Neuronal stem cell (in vitro differentiated cells): ENCODE results near the gene GPT2.
A peak's percentile ranks its signal among the peaks of the same experiment; 100 is the strongest.
"Not testable (repeated sequence)": the region's sequence is repeated elsewhere in the genome, so short reads cannot be mapped to it uniquely, and the experiment has no call there.

ENCODE experiments used
- DNase-seq: peaks from one replicate; pipeline ENCODE4 v3.0.0-alpha.2; 2013; ENCODE audit warnings: low spot score
- H2AFZ ChIP-seq: one replicate; pipeline ENCODE4 v1.6.1; 2013; ENCODE audit warnings: mild to moderate bottlenecking, low read length, inconsistent platforms
- H2AK5ac ChIP-seq: 2 replicates; pipeline ENCODE4 v1.6.1; 2013; ENCODE audit warnings: low read depth, mild to moderate bottlenecking, inconsistent platforms, low read length, moderate library complexity, mixed read lengths
- H2BK120ac ChIP-seq: 2 replicates; pipeline ENCODE4 v1.6.1; 2013; ENCODE audit warnings: low read depth, mild to moderate bottlenecking, inconsistent platforms, low read length, moderate library complexity, mixed read lengths
- H2BK12ac ChIP-seq: one replicate; pipeline ENCODE4 v1.6.1; 2013; ENCODE audit warnings: low read length, inconsistent platforms
- H2BK15ac ChIP-seq: 2 replicates; pipeline ENCODE4 v1.6.1; 2013; ENCODE audit warnings: mild to moderate bottlenecking, low read length, inconsistent platforms, mixed read lengths
- H2BK5ac ChIP-seq: one replicate; pipeline ENCODE4 v1.6.1; 2013; ENCODE audit warnings: inconsistent platforms, mild to moderate bottlenecking, low read length, moderate library complexity
- H3K14ac ChIP-seq: one replicate; pipeline ENCODE4 v1.6.1; 2013; ENCODE audit warnings: low read length, inconsistent platforms
- H3K18ac ChIP-seq: 2 replicates; pipeline ENCODE4 v1.6.1; 2013; ENCODE audit warnings: low read length, inconsistent platforms
- H3K23ac ChIP-seq: 2 replicates; pipeline ENCODE4 v1.6.1; 2013; ENCODE audit warnings: low read depth, mild to moderate bottlenecking, mixed read lengths, low read length, inconsistent platforms; ENCODE audit not compliant: poor library complexity
- H3K27ac ChIP-seq: replicated peaks from 3 replicates; pipeline ENCODE4 v1.5.1; 2013; ENCODE audit warnings: low read length, inconsistent platforms
- H3K27me3 ChIP-seq, 3 experiments: 2 replicates each; pipeline ENCODE4 v1.6.1; 2013; ENCODE audit warnings: low read length in 3 of 3, mild to moderate bottlenecking in 2 of 3, inconsistent platforms in 1 of 3, low read depth in 1 of 3, mixed read lengths in 1 of 3, moderate library complexity in 1 of 3; ENCODE audit not compliant: control insufficient read depth in 3 of 3, insufficient read depth in 3 of 3
- H3K36me3 ChIP-seq, 2 donors: replicated peaks in 1 of 2; 2 replicates each; pipeline ENCODE4 v1.6.1; 2013; ENCODE audit warnings: low read length in 2 of 2; ENCODE audit not compliant: control insufficient read depth in 2 of 2, insufficient read depth in 2 of 2
- H3K4ac ChIP-seq: 2 replicates; pipeline ENCODE4 v1.6.1; 2013; ENCODE audit warnings: inconsistent platforms, mild to moderate bottlenecking, low read length, moderate library complexity
- H3K4me1 ChIP-seq, 2 donors: 1 replicate in 1 of 2; 2 replicates in 1 of 2; pipeline ENCODE4 v1.6.1; 2013; ENCODE audit warnings: low read length in 2 of 2, low read depth in 1 of 2; ENCODE audit not compliant: control insufficient read depth in 2 of 2, insufficient read depth in 1 of 2
- H3K4me2 ChIP-seq: one replicate; pipeline ENCODE4 v1.6.1; 2013; ENCODE audit warnings: mild to moderate bottlenecking, low read length, inconsistent platforms; ENCODE audit not compliant: insufficient read depth, poor library complexity, severe bottlenecking
- H3K4me3 ChIP-seq, 2 donors: 2 replicates each; pipeline ENCODE4 v1.5.1; 2013; ENCODE audit warnings: low read length in 2 of 2, mild to moderate bottlenecking in 2 of 2, inconsistent platforms in 1 of 2, moderate library complexity in 1 of 2
- H3K79me1 ChIP-seq: one replicate; pipeline ENCODE4 v1.6.1; 2013; ENCODE audit warnings: low read depth, mild to moderate bottlenecking, inconsistent platforms, low read length, moderate library complexity
- H3K9ac ChIP-seq: one replicate; pipeline ENCODE4 v1.6.1; 2013; ENCODE audit warnings: mild to moderate bottlenecking, low read depth, low read length, inconsistent platforms; ENCODE audit not compliant: poor library complexity
- H3K9me3 ChIP-seq, 2 donors: replicated peaks in 1 of 2; 2 replicates each; pipeline versions ENCODE3 to v1.6.1; 2013; ENCODE audit warnings: low read length in 2 of 2, mild to moderate bottlenecking in 2 of 2, inconsistent platforms in 1 of 2, low read depth in 1 of 2, mixed read lengths in 1 of 2, moderate library complexity in 1 of 2; ENCODE audit not compliant: control insufficient read depth in 2 of 2, insufficient read depth in 1 of 2
- H4K8ac ChIP-seq: one replicate; pipeline ENCODE4 v1.6.1; 2013; ENCODE audit warnings: low read depth, mild to moderate bottlenecking, inconsistent platforms, low read length, moderate library complexity
- H4K91ac ChIP-seq: one replicate; pipeline ENCODE4 v1.6.1; 2013; ENCODE audit warnings: low read length, low read depth, mild to moderate bottlenecking, inconsistent platforms; ENCODE audit not compliant: poor library complexity
- WGBS, 2 donors: extraction: QIAGEN DNeasy Blood & Tissue Kit; methylation state at CpG; one replicate each; pipeline ENCODE4 v1.1.7; 2013; ENCODE audit warnings: missing lambda C conversion rate in 2 of 2, mixed read lengths in 1 of 2; ENCODE audit not compliant: insufficient read length in 2 of 2, insufficient replicate concordance in 1 of 2; ENCODE audit errors: extremely low coverage in 2 of 2; 5-methylcytosine and 5-hydroxymethylcytosine counted together

The GPT2 gene

DNA sequence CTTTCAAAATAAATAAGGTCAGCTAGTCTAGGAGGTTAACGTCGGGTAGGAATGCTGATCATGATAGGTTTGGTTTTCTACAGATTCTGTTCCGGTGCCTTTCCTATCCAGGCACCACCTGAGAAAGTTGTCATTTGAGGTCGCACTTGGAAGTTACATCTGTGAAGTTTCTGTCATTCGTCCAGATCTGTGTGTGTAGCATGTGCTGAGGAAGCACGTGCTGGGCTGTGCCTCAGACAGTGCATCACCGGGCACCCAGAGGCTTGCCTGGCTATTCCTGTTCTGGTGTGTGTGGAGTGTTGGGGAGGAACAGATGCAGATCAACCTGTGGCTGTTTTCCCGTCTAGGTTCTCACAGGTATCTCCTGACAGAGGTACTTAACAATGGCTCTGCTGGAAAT, 46.7 kb downstream of the GPT2 start:
- WGBS, 2 donors = no CpG with 5 or more reads among the region's 8 CpGs
- no peak overlapping the region for H3K23ac ChIP-seq

DNA sequence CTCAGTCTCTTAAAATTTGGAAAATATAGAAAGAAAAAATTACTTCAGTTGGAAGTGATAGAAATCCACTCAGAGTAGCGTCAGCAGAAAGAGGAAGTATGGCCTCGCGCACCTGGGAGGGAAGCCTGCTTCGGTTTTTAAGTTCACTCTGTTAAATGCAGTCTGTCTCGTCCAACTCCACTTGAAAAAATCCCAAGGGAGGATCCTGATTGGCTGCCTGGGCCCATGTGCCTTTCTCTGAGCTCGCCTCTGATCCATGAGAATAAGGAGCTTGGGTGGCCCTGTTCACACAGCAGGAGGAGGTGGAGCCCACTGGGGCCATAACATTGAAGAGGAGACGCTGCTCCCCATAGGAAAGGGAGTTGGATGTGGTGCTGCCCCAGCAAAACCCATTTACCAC, 48.6 kb downstream of the GPT2 start:
- Histone ChIP-seq H2BK15ac (no peak overlapping the region), H2BK5ac (no peak overlapping the region), H3K23ac (peak overlapping the region; percentile 36), H2AK5ac (no peak overlapping the region), H3K4ac (no peak overlapping the region), H3K4me1 (peaks cover 0 to 3% of the 10 kb centered on the region in 2 donors), H3K4me3 (no peak overlapping the region), H2BK120ac (no peak overlapping the region), H3K4me2 (peak overlapping the region; percentile 3), H3K9ac (no peak overlapping the region), H3K27ac (no peak overlapping the region), H2AFZ (no peak overlapping the region), H4K91ac (no peak overlapping the region), H3K14ac (no peak overlapping the region), H3K36me3 (peaks cover 17 to 32% of the 10 kb centered on the region in 2 donors), H3K79me1 (peaks cover 2% of the 10 kb centered on the region), H3K27me3 (no peaks in the 10 kb centered on the region), H2BK12ac (no peak overlapping the region), H3K18ac (peak overlapping the region; percentile 32), H4K8ac (no peak overlapping the region), H3K9me3 (peaks cover 0 to 2% of the 10 kb centered on the region in 2 donors)
- DNase-seq = no peak
- WGBS, 2 donors = no CpG with 5 or more reads among the region's 7 CpGs

More for the DNA sequence above, 46.7 kb downstream of the GPT2 start:
- no peak overlapping the region for H4K91ac ChIP-seq
- no peak overlapping the region for H2AK5ac ChIP-seq
- no peak for DNase-seq
- H3K4me2 ChIP-seq = no peak overlapping the region
- peaks cover 0 to 2% of the 10 kb centered on the region in 2 donors for H3K9me3 ChIP-seq
- H3K79me1 ChIP-seq = peaks cover 2% of the 10 kb centered on the region
- H3K14ac ChIP-seq = no peak overlapping the region
- H4K8ac ChIP-seq = no peak overlapping the region
- H2BK12ac ChIP-seq = no peak overlapping the region
- H2BK120ac ChIP-seq = no peak overlapping the region
- no peak overlapping the region for H2AFZ ChIP-seq
- no peak overlapping the region for H2BK15ac ChIP-seq
- H3K27me3 ChIP-seq = no peaks in the 10 kb centered on the region
- H3K27ac ChIP-seq = no peak overlapping the region
- H2BK5ac ChIP-seq = no peak overlapping the region
- peaks cover 0 to 3% of the 10 kb centered on the region in 2 donors for H3K4me1 ChIP-seq
- no peak overlapping the region for H3K4ac ChIP-seq
- no peak overlapping the region for H3K9ac ChIP-seq
- H3K18ac ChIP-seq = no peak overlapping the region
- H3K36me3 ChIP-seq = peaks cover 31 to 49% of the 10 kb centered on the region in 2 donors
- H3K4me3 ChIP-seq = no peak overlapping the region

DNA sequence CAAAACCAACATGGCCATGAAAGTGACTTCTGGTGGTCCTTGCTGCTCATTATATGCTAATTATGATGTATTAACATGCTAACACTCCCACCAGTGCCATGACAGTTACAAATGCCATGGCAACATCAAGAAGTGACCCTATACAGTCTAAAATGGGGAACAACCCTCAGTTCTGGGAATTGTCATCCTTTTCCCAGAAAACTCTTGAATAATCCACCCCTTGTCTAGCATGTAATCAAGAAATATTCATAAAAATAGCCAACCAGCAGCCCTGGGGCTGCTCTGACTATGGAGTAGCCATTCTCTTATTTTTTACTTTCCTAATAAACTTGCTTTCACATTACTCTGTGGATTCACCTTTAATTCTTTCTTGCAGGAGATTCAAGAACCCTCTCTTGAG, 53.4 kb downstream of the GPT2 start:
- Histone ChIP-seq H2BK5ac (no peak overlapping the region), H3K4ac (no peak overlapping the region), H3K9me3 (peaks cover 0 to 2% of the 10 kb centered on the region in 2 donors), H3K14ac (no peak overlapping the region), H3K18ac (no peak overlapping the region), H3K36me3 (no peaks in the 10 kb centered on the region), H3K4me3 (no peak overlapping the region), H3K4me1 (peaks cover 0 to 3% of the 10 kb centered on the region in 2 donors), H3K79me1 (no peaks in the 10 kb centered on the region), H4K8ac (no peak overlapping the region), H2BK120ac (no peak overlapping the region), H3K9ac (no peak overlapping the region), H3K23ac (no peak overlapping the region), H3K27ac (no peak overlapping the region), H4K91ac (no peak overlapping the region), H2BK12ac (no peak overlapping the region), H2AK5ac (no peak overlapping the region), H3K4me2 (no peak overlapping the region), H2BK15ac (no peak overlapping the region), H2AFZ (no peak overlapping the region), H3K27me3 (no peaks in the 10 kb centered on the region)
- no peak for DNase-seq

- H3K23ac ChIP-seq, H3K9me3 ChIP-seq, H2BK12ac ChIP-seq, H3K4me2 ChIP-seq, H3K18ac ChIP-seq, H3K27me3 ChIP-seq, H3K4ac ChIP-seq, H3K4me3 ChIP-seq, H4K91ac ChIP-seq, H2BK5ac ChIP-seq, H3K9ac ChIP-seq, H3K79me1 ChIP-seq, H2AK5ac ChIP-seq, H3K36me3 ChIP-seq, DNase-seq, H3K4me1 ChIP-seq, H2BK15ac ChIP-seq, H3K14ac ChIP-seq, H4K8ac ChIP-seq, H2BK120ac ChIP-seq, H2AFZ ChIP-seq, H3K27ac ChIP-seq: not testable (repeated sequence)
- no CpG with 5 or more reads among the region's 8 CpGs for WGBS, 2 donors
These were observed 60.6 kb downstream of the GPT2 start for GRCh38 chr16:46944713-46945112.
